NCI-H146 treated with DMSO at 0.1 percent for 48 hours (cell line): Measurements from ENCODE around the gene PPP6C.
A peak's percentile ranks its signal among the peaks of the same experiment; 100 is the strongest.
"Not testable (repeated sequence)": the region's sequence is repeated elsewhere in the genome, so short reads cannot be mapped to it uniquely, and the experiment has no call there.

Source experiments
- DNase-seq: peaks from one replicate; lab custom pipeline; 2025; ENCODE audit not compliant: unreplicated experiment; lab: John Stamatoyannopoulos, UW

PPP6C gene

GRCh38 chr9:125183054-125183453, 6.5 kb downstream of the PPP6C start:
- DNase-seq = no peak

GRCh38 chr9:125181756-125182155, 7.8 kb downstream of the PPP6C start:
- not testable (repeated sequence) for DNase-seq

- no peak for DNase-seq
Observed at GRCh38 chr9:125180876-125181275, 8.7 kb downstream of the PPP6C start.

- DNase-seq = not testable (repeated sequence)
Observed at GRCh38 chr9:125179776-125180175, 9.8 kb downstream of the PPP6C start.

GRCh38 chr9:125177888-125178287, 11.7 kb downstream of the PPP6C start:
- no peak for DNase-seq

GRCh38 chr9:125176636-125177035, 13.0 kb downstream of the PPP6C start:
- no peak for DNase-seq

GRCh38 chr9:125172031-125172755, 17.4 kb downstream of the PPP6C start:
- DNase-seq = no peak

- no peak for DNase-seq
Observed at GRCh38 chr9:125169895-125170294, 19.7 kb downstream of the PPP6C start.

GRCh38 chr9:125166762-125167161, 22.8 kb downstream of the PPP6C start:
- no peak for DNase-seq

GRCh38 chr9:125162891-125163290, 26.7 kb downstream of the PPP6C start:
- DNase-seq = not testable (repeated sequence)

GRCh38 chr9:125161284-125161918, 28.2 kb downstream of the PPP6C start:
- DNase-seq = no peak

- DNase-seq = no peak
Observed at GRCh38 chr9:125160750-125161149, 28.9 kb downstream of the PPP6C start.

GRCh38 chr9:125156551-125156950, 33.1 kb downstream of the PPP6C start:
- no peak for DNase-seq

GRCh38 chr9:125153712-125154367, 35.8 kb downstream of the PPP6C start:
- DNase-seq = no peak

GRCh38 chr9:125151730-125152129, 37.9 kb downstream of the PPP6C start:
- DNase-seq = no peak

- DNase-seq = no peak
Observed at GRCh38 chr9:125150349-125151245, 39.0 kb downstream of the PPP6C start.

- DNase-seq = no peak
Observed at GRCh38 chr9:125147401-125147951, 42.1 kb downstream of the PPP6C start.

- no peak for DNase-seq
Observed at GRCh38 chr9:125146247-125146646, 43.4 kb downstream of the PPP6C start.

- DNase-seq = no peak
Observed at GRCh38 chr9:125145425-125145824, 44.2 kb downstream of the PPP6C start.

- DNase-seq = peak; percentile 97
Observed at GRCh38 chr9:125143377-125144090, 46.1 kb downstream of the PPP6C start, which contains the start of gene SCAI. SCAI (minus strand) TSS chr9:125143528; CDS start chr9:125143437, 91 bp downstream.
